Cerebellar cortex (tissue), 1 donor: ENCODE data around the gene SLTM.
"Not testable (repeated sequence)": the region's sequence is repeated elsewhere in the genome, so short reads cannot be mapped to it uniquely, and the experiment has no call there.

Source experiments
- DNase-seq: peaks from one replicate; pipeline ENCODE4 v3.0.0-alpha.2; 2015; ENCODE audit warnings: low spot score

The SLTM gene

DNA sequence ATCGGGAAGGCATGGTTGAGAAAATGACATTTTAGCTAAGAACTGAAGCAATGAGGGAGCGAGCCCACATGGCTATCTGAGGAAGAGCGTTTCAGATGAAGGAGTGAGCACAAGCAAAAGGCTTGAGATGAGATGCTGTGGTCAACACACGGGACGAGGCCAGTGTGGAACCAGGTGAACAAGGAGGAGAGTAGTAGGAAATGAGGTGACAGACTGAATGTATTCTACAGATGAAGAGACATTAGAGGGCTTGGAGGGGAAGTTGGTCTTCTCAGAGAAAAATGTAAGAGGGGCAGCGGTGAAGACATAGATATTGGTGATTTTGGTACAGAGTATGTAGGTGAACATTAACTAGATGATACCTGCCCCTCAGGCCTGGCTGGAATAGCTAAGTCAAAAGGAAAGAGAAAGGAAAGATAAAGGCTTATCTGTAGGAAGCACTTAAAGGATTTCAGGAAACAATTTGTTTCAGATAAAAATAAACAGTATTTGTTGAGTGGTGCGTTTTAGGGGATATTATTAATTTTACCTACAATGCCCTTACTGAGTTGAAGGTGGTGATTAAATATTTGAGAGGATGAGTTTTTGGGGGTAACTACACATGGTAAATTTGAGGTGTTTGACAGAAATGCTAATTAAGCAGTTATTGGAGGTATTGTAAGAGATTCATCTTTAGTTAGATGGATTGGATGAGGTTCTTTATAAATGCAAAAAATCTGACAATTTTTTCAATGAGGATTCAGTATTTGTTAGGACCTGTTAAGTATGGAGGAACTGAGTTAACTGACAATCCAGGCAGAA is 57.0 kb downstream of the SLTM start:
- DNase-seq = no peak

DNA sequence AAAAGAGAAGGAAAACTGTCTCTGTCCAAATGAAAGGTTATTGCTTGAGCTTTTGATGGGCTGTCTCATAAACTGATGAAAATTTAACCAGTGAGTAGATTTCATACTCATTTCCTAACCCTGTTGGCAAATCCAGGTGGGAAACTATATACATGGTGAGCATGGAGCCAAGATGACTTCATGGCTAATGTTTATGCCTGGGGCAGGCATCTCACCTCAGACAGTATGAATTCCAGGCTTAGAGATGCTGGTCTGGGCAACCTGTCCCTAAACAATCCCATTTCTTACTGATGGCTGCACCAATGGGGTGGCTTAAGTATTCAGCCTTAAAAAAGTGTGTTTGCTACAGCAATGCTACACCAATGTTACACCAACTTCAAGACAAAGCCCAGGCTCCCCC is 58.1 kb downstream of the SLTM start:
- DNase-seq = no peak

DNA sequence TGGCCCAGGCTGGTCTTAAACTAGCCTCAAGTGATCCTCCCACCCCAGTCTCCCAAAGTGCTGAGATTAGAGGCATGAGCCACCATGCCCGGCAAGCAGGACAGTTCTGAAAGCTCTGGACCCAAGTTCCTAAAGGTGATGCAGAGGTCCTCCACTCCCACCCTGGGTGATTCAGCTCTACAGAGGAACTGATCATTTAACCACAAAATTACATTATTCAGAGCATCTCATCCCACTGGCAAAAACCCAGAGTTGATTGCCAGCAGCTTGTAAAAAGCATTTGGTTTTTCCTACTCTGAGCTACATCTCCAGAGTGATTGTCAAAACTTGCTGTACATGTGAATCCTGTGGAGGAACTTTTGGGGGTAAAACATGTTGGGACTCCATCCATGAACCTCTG is 60.2 kb downstream of the SLTM start:
- no peak for DNase-seq

DNA sequence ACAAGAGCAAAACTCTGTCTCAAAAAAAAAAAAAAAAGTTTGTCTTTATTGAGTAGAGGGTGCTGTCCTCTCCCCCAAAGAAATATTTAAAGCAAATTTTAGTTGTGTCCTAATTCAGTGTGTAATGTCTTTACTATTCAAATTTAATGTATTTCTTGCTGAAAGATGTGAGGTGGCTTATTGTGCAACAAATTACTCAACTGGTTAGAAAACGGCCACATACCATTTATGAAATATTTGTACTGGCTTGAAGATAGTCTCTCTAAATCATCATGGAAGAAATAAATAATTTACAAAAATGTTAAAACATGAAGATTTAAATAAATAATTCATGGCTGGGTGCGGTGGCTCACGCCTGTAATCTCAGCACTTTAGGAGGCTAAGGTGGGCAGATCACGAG is 63.0 kb downstream of the SLTM start:
- no peak for DNase-seq

DNA sequence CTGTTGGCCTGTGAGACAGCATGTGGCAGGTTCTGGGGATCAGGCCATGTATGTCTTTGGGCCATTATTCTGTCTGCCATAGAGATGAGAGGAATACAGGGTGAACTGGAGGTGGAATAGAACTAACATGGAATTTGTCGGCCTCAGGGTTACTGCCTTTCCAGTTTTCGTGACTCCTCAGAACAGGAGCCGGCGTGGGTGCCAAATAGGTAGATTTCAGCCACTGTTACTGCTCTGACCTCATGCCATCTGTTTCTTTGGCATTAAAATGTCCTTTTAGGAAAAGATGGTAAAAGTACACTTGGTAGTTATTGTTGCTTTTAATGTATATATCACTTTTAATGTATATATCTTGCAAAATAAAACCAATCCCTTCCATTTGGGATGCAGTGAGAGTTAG is 65.6 kb downstream of the SLTM start:
- peak; percentile 72 for DNase-seq

DNA sequence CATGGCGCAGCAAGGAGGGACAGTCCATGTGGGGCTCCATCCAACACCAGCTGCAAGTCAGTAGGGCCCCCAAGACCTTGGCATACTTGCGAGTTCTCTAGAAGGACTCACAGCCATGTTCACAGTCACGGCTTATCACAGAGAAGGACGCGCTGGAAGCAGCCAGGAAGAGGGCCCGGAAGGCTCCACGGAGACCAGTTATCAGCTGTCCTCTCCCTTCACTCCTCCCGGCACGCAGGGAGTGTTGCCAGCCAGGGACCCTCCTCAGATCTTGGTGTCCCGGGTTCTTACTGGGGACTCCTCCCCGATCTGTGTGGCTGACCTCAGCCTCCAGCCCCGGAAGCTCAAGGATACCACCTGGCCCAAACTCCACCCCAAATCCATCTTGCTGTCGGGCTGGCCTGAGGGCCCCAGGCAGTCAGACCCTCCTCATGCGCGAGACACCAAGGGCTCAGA is 68.0 kb downstream of the SLTM start:
- DNase-seq = peak; percentile 40

DNA sequence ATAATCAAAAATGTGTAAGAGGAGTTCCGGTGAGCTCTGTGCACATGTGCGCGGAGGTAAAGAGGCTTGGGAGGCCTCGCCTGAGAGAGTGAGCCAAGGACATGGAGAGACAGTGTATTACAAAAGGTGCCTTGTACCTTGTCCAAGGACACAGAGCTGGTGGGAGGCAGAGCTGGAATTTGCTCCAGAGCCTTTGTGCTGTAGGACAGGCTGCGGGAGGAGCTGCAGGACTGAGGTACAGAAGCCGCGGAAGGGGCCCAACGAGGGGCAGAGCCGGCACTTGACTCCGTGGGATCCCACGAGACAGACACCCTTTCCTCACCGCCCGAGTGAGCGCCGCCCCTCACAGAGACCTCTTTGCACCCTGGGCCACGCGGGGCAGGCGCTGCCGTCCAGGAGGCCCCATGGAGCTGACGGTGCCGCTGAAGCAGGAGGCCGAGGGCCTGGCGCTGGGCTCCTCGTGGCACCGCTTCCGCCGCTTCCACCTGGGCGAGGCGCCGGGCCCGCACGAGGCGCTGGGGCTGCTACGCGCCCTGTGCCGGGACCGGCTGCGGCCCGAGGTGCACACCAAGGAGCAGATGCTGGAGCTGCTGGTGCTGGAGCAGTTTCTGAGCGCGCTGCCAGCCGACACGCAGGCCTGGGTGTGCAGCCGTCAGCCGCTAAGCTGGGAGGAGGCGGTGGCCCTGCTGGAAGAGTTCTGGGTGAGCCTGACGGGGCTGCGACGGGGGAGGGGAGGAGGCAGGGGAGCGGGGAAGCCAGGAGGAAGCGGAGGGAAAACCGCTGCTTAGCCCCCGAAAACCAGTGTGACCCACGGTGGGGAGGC is 68.7 kb downstream of the SLTM start:
- peak; percentile 72 for DNase-seq

DNA sequence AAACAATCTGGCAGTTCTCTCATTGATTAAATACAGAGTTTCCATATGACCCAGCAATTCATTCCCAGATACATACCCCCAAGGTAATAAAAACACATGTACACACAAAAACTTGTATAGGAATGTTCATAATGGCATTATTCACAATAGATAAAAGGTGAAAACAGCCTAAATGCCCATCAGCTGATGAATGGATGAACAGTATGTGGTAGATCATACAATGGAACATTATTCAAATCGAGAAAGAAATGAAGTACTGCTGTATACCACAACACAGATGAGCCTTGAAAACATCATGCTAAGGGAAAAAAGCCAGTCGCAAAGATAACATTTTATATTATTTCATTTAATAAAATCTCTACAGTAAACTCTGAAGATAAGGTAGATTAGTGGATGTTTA is 71.2 kb downstream of the SLTM start:
- DNase-seq = no peak

DNA sequence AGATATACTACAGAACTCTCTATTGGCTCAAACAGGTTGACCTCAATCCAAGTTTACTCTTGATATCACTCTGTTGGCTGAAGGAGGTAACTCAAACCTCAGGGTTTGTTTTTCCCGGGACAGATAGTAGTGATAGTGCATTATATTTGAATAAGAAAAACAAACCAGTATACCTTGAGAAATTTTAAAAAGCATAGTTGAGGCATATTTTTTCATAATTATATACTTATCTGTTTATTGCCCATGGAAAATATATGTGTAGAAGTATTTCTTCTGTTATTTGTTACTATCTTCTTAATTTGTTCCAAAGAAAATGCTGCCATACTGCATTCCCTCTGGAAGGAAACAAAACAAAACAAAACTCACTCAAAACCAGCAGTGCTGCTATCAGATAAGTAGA is 76.9 kb downstream of the SLTM start:
- not testable (repeated sequence) for DNase-seq

DNA sequence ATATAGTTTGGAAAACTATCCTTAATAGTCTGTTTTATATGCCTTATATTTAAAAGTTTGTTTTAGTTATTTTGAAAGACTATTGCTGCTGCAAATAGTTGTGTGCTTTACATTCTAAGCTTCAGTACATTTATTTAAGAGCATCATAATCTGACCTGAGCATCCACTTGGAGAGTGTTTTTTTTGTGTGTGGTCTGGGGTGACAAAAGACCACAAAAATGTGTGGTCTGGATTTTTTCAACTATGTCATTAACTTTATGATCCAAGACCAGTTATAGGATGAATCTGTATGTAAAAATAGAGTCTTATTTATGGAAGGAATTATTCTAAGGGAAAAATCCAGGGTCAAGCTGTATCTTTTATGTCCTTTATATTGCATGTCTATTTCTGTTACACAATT is 77.4 kb downstream of the SLTM start:
- DNase-seq = no peak

DNA sequence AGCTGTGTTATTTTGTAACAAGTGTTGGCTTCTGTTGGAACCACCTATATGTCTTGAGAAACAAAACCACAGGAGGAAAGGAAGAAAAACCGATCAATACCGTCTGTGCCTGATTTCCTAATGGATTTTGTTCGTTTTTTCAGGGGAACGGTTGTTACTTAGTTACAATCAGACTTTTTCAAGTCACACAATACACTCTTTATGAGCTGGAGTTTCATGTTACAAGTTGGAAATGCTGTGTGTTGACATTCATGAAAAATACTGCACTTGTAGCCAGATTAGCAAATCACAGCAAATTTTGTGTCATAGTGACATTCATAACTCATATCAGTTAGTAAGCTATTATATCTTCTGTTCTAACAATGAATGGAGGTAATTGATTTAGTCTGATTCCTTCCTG is 78.9 kb downstream of the SLTM start:
- no peak for DNase-seq

DNA sequence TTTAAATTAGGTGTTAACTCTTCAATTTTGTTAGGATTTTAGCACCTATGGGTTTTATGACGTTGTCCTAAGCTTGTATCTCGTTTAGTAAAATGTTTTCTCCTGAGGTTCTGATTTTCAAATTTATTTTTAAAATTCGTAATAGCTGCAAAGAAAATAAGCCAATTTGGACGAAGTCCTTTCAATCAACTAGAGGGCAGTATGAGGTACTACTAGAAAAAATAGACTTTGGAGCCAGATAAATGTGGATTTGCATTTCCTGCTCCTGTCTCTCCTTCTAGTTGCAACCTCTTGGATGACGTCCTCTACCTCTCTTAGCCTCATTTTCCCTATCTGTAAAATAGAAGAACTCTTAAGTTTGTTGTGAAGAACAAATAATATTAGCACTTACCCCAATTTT is 81.1 kb downstream of the SLTM start:
- no peak for DNase-seq

DNA sequence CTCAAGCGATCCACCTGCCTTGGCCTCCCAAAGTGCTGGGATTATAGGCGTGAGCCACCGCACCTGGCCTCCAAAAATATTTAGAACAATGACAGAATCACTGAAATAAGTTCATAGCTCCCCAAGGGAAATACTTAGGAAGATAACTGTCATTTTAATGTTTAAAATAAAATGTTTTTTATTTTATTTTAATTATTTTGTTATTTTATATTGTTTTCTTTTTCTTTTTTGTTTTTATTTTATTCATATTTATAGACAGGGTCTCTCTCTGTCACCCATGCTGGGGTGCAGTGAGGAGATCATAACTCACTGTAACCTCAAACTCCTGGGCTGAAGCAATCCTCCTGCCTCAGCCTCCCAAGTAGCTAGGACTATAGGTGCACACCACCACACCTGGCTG is 82.3 kb downstream of the SLTM start:
- DNase-seq = not testable (repeated sequence)

DNA sequence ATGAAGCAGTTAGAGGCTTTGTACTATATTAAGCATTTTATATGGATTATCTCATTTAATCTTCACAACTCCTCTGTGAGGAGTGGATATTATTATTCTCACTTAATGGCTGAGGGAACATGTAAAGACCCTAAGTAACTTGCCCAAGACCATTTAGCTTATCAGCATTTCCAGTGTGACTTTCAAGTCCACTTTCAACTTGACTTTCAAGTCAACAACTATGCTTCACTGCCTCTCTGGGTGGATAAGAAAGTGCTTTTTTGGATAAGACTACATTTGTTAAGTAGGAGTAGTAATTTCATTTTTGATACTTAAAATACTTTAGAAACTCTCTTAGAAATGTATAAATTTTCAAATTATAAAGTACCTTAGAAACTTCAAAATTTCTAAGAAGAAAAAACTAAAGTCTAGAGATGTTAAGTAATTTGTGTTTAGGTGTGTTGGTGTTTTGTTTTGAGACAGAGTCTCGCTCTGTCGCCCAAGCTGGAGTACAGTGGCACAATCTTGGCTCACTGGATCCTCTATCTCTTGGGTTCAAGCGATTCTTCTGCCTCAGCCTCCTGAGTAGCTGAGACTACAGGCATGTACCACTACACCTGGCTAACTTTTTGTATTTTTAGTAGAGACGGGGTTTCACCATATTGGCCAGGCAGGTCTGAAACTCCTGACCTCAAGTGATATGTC is 90.6 kb downstream of the SLTM start:
- DNase-seq = no peak

DNA sequence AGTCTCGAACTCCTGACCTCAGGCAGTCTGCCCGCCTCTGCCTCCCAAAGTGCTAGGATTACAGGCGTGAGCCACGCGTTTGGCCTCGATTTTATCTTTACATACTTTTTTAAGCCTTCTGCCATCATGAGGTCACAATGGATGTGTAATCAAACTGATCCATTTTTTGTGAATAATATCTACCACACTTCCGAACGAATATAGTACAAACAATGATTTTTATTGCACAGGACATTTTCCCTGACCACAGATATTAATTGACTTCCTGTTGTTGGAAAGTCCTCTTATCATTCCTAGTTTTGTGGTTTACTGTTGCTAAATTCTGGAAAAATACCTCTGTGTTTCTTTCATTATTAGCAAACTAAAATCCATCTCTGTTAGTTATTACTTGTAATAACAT is 93.4 kb downstream of the SLTM start:
- DNase-seq = no peak

DNA sequence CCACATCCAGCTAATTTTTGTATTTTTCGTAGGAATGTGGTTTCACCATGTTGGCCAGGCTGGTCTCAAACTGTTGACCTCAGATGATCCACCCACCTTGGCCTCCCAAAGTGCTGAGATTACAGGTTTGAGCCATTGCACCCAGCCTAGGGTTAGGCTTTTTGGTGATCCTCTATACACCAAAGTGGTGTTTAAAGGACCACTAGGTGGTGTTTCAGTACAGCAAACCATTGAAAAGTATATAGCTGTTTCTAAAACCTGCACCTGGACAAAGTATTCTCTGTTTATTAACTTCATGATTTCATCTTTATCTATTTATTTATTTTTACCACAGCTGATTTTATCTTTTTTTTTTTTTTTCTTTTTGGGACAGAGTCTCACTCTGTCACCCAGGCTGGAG is 94.0 kb downstream of the SLTM start:
- peak; percentile 25 for DNase-seq

DNA sequence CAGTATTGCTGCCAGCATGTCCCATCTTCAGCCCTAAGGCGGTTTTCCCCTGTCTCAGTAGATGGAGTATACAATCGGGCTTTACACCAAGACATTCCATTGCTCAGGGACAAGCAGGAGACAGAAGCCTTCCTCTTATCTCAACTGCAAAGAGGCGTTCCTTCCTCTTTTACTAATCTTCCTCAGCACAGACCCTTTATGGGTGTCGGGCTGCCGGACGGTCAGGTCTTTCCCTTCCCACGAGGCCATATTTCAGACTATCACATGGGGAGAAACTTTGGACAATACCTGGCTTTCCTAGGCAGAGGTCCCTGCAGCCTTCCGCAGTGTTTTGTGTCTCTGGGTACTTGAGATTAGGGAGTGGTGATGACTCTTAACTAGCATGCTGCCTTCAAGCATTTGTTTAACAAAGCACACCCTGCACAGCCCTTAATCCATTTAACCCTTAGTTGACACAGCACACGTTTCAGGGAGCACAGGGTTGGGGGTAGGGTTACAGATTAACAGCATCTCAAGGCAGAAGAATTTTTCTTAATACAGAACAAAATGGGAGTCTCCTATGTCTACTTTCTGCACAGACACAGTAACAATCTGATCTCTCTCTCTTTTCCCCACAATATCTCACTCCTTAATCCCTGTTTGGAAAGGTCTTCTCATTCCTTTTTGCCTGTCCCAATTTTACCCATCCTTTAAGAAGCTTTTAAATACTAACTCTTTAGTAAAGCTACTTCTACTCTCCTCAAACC is 99.6 kb downstream of the SLTM start:
- DNase-seq = not testable (repeated sequence)

DNA sequence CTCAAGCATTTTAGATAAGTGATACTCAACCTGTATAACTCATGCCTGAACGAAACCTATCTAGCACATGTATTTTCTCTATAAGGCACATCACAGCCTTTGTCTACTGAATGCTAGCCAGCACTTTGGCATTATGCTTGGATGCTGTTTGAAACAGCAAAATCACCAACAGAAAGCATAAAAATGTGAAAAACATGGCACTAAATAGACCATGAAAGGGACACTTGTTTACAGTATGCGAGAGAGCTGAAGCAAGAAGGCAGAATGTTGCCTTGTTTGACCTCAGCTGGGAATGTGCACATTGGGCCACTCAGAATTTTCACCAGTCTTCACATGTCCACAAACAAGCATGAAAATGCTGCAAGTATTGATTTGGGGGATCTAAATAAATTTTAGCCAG is 102.9 kb downstream of the SLTM start:
- DNase-seq = peak; percentile 16
